NCI-H526 treated with DMSO at 0.1 percent for 48 hours (cell line): ENCODE measurements around the gene LRCH2.
"Not testable (repeated sequence)": the region's sequence is repeated elsewhere in the genome, so short reads cannot be mapped to it uniquely, and the experiment has no call there.

ENCODE experiments used
- DNase-seq: peaks from one replicate; lab custom pipeline; 2025; lab: John Stamatoyannopoulos, UW

Gene LRCH2, protein sequence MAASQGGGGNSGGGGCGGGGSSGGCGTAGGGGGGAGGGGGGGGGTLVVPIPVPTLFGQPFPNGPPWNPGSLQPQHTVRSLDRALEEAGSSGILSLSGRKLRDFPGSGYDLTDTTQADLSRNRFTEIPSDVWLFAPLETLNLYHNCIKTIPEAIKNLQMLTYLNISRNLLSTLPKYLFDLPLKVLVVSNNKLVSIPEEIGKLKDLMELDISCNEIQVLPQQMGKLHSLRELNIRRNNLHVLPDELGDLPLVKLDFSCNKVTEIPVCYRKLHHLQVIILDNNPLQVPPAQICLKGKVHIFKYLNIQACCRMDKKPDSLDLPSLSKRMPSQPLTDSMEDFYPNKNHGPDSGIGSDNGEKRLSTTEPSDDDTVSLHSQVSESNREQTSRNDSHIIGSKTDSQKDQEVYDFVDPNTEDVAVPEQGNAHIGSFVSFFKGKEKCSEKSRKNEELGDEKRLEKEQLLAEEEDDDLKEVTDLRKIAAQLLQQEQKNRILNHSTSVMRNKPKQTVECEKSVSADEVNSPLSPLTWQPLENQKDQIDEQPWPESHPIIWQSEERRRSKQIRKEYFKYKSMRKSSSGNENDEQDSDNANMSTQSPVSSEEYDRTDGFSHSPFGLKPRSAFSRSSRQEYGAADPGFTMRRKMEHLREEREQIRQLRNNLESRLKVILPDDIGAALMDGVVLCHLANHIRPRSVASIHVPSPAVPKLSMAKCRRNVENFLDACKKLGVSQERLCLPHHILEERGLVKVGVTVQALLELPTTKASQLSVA

DNA sequence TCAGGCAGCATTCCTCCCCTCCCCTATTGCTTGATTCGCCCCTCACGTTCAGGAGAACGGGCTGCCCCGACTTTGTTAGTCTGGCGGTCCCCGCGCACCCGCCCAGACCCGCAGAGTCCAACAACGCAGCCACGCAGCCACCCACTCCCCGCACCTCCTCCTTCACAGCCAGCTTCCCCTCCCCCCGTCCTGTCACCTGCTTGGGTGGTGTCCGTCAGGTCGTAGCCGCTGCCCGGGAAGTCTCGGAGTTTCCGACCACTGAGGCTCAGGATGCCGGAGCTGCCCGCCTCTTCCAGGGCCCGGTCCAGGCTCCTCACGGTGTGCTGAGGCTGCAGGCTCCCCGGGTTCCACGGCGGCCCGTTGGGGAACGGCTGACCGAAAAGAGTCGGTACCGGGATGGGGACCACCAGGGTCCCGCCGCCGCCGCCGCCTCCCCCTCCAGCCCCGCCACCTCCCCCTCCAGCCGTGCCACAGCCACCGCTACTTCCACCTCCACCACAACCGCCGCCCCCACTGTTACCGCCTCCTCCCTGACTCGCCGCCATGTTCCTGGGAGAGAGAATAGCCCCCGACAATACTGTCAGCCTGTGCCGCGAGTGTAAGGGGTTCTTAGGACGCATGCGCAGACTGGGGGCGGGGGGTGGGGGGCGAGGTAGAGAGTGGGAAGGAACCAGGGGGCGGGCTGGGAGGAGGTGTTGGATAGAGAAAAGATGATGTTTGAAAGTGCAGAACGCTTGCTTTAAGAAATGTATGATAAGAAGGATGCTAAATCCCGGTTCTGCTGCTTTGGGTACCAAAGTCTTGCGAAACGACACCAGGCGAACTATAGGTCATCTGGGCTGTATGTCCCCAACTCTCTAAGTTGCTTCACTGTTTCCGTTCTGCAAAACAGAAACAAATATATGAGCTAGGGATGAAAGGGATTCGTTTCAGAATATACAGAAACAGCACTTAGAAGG lies at the start of gene LRCH2:
LRCH2 (minus strand) TSS at position 600 of the 959 bp plus-strand sequence; CDS start at position 545, 55 bp downstream.
- DNase-seq, result peak; percentile 44

DNA sequence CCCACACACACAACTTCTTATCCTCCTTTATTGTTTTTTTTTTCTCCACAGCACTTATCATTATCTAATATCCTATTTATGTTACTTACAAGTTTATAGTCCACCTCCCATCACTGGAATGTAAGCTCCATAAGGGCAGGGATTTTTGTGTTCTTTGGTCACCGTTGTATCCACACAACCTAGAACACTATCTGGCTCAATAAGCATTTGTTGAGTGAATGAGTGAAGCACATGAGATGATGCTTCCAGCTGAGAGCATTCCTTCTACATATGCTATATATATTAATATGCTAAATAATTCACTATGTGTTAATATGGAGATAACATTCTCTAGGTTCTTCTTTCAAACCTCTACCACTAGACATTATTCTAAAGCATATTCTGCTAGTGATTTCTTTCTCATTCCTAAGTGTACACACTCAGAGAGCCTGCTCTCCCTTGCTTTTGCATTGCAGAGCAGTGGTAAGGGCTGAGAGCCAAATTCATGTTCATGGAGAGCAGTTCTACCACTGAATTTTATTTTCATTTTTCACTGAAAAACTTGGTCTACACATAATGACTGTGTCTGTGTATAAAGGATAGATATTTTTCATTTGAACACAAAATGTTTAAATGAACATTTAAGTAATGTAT lies 35.3 kb upstream of the LRCH2 start:
- DNase-seq, result no peak

DNA sequence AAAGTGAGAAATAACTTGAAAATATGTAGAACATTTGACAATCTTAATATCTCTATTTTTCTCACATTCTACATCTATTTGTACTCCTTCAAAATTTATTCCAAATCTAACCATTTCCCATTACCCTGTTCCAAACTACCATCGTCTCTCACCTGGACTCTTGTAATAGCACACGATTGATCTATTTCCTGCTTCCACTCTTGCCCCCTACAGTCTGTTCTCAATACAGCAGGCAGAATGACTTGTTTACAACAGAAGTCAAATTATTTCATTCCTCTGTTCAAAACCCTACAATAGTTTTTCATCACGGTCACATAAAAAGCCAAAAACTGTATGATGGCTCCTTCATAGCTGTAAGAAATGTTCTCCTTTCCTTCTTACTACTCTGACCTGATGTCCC lies 34.5 kb upstream of the LRCH2 start:
- DNase-seq, result no peak

DNA sequence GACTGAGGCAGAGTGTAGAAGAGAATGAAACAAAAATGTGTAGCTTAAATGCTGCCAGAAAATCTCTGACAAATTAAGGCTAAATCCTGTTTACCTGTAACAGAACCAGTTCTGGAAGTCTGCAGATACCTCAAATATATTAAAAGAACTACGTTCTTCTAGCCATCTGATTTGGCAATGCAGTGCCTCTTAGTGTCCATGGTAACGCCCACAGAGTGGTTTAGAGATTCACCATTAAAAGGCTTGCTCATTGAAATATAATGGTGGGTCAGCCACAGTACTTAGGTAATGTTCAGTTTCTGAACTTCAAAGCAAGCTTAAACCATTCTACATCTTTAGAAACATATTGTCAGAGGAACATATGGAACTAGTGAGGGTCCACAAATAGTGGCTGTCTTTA lies 32.4 kb upstream of the LRCH2 start:
- DNase-seq, result no peak

DNA sequence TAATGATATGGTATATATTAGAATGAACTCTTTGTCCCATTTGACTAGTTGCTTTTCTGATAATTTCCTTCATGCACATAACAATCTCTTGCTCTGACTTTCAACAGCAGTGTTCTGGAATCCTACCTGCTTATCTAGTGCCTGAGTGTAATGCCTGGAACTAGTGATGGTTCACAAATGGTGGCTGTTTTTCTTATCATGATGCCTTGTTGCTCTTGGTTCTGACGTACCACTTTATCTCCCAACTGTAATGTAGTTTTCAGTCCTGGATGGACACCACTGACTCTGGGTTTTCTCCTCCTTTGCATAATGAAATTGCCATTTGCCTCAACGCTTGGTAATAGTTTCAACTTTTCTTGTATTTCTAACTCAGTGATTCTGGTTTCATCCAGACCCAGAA lies 30.1 kb upstream of the LRCH2 start:
- DNase-seq, result no peak

DNA sequence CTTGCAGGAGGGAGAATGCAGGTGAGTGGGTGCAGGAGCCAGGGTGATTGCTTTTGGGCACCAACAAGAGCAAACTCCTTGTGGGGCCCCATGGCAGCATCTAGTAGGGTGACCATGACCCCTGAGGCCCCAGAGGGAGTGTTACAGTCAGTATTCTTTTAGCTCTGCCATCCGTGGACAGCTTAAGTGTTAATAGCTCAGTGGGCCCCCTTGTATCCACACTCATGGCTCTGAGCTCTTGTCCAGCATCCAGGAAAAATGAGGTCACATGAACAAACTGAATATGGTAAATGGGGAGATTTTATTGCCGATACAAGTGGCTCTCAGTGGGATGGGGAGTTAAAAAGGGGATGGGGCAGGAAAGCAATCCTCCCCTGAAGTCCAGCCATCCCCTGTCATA lies 27.3 kb upstream of the LRCH2 start:
- no peak for DNase-seq

DNA sequence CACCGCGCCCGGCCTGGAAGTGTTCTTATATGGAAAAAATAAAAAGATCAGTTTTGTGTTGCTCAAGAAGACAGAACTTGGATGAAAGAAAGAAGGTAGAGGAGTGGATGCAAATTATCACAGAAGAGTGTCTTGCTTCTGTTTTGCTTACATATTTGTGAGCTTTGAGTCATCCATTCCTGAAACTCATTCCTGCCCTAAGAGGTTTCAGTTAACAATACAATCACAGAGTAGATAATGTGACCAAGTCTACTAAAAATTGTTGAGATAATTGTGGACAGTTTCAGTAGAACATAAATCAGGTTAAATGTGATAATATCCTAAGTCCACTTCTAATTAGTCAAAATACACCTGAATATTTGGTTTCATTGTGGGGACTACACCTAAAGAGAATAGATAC lies 26.4 kb upstream of the LRCH2 start:
- DNase-seq, result no peak

DNA sequence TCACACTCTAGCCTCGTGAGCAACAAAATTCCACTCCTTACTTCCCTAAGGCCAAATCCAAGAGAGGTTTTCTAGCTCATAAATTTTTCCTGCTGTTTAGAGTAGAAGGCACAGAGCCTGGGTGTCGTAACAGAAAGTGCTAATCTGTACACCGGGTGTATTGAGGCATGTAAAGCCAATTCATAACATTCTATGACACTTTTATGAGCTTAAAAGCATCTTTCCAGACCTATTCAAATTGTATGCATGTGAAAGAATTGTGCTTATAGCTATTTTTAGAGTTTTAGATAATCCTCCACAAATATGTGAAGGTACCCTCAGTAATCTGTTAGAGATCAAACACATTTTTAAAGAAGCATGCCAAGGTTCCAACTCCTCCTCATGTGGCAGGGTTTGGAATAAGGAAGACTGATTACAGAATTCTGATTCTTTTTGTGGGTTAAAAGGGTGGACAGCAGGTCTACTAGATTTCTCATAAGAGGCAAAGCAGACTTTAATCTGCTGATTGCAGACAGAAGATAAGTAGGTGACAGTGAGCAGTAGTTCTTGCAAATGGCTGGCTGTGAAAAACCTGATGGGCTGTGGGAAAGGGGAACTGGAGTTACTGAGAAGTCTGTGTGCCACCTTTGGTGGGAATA lies 25.5 kb upstream of the LRCH2 start:
- no peak for DNase-seq

DNA sequence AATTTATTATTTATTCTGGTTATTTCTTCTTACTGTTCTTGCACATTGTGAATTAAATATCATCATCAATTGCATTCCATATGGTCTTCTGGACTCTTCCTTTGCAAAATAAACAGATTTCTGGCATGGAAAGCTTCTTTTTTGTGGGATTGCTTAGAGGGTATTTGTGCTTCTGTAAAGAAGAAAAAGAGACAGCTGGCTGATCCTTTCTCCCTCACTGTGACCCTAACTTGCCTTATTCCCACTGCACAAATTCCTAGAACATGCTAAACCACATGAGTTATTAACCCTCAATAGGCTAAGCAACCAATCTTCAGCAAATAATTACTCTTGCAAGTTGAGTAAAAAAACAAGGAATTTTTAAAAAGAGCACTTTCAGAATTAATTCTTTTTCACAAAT lies 23.8 kb upstream of the LRCH2 start:
- DNase-seq, result no peak

DNA sequence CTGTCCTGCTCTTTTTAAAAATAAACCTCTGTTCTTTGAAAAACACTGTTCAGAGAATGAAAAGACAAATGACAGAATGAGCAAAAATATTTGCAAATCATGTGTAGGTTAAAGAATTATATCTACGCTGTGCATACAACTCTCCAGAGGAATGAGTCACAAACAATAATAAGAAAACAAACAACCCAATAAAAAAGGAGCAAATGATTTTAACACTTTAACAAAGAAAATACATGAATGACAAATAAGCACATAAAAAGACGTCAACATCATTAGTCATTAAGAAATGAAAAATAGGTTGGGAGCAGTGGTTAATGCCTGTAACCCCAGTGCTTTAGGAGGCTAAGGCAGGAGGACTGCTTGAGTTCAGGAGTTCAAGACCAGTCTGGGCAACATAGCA lies 21.1 kb upstream of the LRCH2 start:
- DNase-seq, result no peak

DNA sequence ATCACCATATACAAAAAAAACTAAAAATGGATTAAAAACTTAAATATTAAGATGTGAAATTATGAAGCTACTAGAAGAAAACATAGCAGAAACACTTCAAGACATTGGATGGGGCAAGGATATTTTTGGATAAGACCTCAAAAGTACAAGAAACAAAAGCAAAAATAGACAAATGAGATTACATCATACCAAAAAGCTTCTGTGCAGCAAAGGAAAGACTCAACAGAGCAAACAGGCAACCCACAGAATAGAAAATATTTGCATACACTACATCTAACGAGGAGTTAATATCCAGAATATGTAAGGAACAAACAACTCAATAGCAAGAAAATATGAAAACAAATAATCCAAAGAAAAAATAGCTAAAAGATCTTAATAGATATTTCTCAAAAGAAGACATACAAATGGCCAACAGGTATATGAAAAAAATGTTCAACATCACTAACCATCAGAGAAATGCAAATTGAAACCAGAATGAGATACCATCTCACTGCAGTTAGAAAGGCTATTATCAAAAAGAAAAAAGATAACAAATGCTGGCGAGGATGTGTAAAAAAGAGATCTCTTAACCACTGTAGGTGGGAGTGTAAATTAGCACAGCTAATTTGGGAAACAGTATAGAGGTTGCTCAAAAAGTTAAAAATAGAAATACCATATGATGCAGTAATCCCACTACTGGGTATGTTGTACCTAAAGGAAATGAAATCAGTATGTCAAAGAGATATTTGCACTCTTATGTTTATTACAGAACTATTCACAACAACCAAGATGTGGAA lies 17.8 kb upstream of the LRCH2 start:
- no peak for DNase-seq

DNA sequence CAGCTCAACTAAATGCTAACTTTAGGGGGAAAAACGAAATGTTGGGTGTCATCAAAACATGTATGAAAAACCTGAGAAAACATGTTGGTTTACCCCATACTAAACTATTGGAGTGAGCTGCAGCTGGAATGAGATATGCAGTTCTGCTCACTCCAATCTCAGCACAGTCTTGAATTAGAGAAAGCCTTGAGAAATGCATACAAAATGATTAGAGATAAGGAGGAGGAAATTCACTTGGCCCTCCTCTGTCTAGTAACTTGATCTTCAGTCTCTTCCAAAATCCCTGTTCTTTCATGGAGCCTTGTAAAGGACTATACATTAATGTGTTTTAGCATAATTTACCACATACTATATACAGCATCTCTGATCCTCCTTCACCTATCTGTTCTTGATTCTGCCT lies 3.2 kb upstream of the LRCH2 start:
- no peak for DNase-seq

DNA sequence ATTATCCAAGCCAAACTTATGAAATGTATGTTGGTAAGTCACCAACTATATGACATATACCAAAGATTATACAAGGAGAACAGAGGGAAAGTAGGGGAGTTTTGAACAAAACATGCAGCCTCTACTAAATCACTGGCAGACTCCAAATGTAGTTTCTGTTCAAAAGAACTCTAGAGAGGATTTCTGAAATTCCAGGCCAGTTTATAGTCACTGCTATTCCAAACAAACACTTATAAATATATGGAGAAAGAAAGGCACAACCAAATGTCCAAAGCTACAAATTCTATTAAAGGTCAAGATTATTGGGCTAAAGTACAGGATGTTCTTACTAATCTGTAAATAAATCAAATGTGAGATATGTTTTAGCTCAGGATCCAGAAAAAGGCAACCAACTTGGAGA lies 2.7 kb upstream of the LRCH2 start:
- DNase-seq, result no peak

DNA sequence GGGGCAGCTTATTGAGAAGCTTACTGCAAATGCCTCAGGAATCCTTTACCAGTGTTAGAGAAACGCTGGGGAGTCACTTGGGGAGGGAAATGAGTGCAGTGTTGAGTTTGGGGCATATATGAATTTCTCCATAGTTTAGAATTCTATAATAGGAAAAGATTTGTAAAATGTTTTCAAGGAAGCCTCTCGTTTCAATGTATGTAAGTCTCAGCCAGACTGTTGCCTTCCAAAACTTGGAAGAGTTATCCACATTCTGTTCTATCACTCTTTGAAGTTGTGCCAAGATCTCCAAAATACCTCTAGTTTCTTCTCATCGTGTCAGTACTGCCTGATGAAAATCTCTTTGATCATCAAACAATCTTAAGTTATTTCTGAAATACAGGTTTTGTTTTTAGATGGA lies 565 bp upstream of the LRCH2 start:
- DNase-seq, result no peak

DNA sequence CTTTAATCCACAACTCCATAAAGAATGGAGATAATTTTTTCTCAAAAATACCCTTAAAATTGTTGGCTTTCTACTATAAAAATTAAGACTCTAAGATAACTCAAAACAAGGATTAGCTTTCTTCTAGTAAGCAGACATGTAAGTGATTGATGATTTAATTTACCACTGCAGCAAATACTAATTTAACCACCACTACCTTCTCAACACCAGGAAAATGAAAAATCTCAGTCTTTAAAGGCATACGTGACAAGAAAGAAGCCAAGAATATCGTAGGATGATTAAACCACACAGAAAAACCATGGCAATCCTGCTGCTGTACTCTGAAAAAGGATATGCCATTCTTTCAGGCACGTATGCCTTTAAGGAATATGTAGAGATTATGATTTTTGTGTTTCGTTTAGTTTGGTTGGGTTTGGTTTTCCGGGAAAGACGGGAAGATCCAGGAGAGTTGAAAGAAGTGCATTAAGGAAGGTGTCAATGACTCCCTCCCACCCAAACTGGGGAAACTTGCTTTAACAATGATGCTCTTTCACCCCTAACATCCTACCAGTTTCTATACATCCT lies 881 bp downstream of the LRCH2 start:
- DNase-seq, result no peak

DNA sequence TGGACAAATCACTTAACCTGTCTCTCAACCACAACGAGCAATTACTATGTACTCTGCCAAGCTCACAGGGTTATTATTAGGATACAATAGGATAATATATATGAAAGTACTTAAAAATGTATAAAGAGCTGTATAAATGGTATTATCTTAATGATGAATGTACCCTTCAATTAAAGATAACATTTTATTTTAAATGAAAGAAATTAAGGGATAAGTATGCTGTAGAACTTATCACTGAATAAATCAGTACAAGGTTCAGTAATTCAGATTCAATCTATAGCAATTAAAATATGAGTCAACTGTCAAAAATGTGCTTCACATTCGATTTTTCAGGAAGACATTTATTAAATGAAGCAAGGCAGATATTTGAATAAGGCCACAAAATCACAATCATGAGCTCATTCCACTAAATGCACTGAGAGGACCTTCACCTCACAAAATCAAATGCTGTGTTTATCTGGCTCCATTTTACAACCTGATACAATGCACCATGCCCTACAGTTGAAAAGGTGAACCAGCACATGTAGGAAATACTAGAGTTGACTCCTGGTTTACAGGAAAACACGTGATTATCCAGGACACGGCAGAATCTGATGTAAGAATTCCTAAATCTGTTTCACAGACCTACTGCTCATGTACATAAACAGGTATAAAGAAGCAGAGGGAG lies 4.4 kb downstream of the LRCH2 start:
- no peak for DNase-seq

DNA sequence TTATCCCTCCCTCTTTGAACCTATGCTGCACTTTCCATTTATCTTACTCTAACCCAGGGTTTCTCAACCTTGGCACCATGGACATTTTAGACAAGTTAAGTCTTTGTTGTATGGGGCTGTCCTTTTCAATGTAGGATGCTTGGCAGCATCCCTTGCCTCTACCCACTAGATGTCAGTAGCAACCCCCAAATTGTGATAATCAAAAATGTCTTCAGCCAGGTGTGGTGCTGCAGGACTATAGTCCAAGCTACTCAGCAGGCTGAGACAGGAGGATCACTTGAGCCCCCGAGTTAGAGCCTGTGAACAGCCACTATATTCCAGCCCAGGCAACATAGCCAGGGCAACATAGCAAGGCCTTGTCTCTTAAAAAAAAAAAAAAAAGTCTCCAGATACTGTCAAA lies 7.0 kb downstream of the LRCH2 start:
- DNase-seq, result no peak

DNA sequence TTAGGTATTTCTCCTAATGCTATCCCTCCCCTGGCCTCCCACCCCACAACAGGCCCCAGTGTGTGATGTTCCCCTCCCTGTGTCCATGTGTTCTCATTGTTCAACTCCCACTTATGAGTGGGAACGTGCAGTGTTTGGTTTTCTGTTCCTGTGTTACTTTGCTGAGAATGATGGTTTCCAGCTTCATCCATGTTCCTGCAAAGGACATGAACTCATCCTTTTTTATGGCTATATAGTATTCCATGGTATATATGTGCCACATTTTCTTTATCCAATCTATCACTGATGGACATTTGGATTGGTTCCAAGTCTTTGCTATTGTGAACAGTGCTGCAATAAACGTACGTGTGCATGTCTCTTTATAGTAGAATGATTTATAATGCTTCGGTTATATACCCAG lies 16.6 kb downstream of the LRCH2 start:
- DNase-seq, result not testable (repeated sequence)

DNA sequence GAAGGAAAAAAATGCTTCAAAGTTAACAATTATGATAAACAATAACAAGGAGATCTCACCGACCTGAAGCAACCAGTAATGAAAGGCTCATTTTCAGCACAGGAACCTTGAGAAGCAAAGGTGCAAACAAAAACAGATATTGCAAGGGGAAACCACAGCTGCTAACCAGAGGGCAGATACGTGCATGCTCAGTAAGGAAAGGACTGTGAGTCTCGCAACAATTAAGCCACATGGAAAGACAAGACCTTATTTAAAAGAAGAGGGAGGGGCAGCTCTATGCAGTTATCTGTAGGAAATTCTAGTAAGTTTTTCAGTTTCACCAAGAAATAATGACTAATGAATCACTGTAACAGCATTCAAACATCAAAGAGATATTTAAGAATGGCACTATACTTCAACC lies 19.3 kb downstream of the LRCH2 start:
- DNase-seq, result no peak

DNA sequence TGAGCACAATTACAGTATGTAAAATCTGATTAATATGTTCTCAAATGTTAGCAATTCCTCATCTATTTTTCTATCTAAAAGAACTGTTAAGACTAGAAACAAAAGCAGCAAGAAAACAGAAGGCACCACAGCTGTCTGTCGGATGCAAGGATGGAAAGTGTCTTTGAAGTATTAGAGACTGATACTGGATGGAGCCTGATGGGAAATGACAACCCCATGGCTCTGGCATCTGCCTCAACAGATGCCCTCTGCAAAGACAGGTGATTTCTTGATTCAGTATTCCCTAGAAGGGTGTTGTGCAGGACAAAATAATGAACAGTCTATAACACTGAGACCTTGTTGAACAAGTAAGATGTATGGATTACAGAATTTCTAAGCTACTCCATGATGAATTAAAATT lies 19.7 kb downstream of the LRCH2 start:
- no peak for DNase-seq
